Coronary artery (tissue), 2 donors: Measurements from ENCODE around the gene GRID2.
"Not testable (repeated sequence)": the region's sequence is repeated elsewhere in the genome, so short reads cannot be mapped to it uniquely, and the experiment has no call there.

Experiments used
- DNase-seq: peaks from one replicate; pipeline ENCODE4 v3.0.0-alpha.2; 2017; ENCODE audit warnings: low spot score
- H3K27ac ChIP-seq, 2 donors: fragments of 200-600 bp; sonication (generic); one replicate each; pipeline ENCODE4 v1.5.1; 2016 to 2019
- H3K4me3 ChIP-seq: fragments of 200-600 bp; sonication (generic); 2 replicates; pipeline ENCODE4 v1.5.1; 2016; ENCODE audit warnings: mild to moderate bottlenecking, moderate library complexity
- TF ChIP-seq, protein P1 (sequence below): fragments of 200-600 bp; sonication (generic); IDR thresholded peaks from one replicate; pipeline ENCODE4 v1.5.1; 2019; ENCODE audit warnings: antibody characterized with exemption

The GRID2 gene

DNA sequence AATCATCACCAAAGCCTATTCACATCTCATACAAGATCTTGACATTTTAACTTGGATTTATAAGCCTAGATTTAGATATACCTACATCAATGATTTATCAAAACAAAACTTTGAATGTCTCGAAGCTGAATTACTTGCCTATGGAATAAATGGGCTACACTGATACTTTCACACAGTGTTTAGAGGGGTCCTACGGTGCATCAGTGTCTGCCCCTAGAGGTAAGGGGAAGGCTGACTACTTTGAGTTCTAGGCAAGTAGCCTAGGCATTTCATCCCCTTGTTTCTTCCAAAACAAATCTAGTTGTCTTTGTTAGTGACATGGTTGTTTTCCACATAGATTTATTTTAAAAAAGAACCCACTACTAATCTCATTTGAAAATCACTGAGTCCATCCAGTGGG is 1366.7 kb downstream of the GRID2 start:
- H3K27ac ChIP-seq: no peak overlapping the region
- DNase-seq: no peak
- H3K4me3 ChIP-seq: no peak overlapping the region
- TF ChIP-seq, protein P1, sequence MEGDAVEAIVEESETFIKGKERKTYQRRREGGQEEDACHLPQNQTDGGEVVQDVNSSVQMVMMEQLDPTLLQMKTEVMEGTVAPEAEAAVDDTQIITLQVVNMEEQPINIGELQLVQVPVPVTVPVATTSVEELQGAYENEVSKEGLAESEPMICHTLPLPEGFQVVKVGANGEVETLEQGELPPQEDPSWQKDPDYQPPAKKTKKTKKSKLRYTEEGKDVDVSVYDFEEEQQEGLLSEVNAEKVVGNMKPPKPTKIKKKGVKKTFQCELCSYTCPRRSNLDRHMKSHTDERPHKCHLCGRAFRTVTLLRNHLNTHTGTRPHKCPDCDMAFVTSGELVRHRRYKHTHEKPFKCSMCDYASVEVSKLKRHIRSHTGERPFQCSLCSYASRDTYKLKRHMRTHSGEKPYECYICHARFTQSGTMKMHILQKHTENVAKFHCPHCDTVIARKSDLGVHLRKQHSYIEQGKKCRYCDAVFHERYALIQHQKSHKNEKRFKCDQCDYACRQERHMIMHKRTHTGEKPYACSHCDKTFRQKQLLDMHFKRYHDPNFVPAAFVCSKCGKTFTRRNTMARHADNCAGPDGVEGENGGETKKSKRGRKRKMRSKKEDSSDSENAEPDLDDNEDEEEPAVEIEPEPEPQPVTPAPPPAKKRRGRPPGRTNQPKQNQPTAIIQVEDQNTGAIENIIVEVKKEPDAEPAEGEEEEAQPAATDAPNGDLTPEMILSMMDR: no peak

DNA sequence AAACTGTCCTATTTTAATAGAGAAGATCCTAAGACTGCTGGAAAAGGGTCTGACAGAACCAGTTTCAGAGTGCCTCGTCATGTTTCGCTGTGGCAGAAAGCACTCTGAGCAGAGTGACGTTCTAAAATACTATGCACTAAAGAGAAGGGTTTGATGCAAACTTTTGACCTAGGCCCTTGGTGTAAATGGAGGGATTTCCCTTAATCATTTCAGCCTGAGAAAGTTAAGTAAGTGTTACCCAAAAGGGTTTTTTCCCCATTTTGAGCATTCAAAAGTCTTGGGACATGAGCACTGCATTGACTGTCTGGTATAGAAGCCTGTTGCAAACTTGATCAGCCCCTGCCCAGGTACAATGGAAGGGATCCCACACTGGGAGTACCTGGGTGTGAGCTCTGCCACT is 1367.3 kb downstream of the GRID2 start:
- no peak overlapping the region for H3K27ac ChIP-seq
- TF ChIP-seq, protein P1: no peak
- no peak for DNase-seq
- no peak overlapping the region for H3K4me3 ChIP-seq

DNA sequence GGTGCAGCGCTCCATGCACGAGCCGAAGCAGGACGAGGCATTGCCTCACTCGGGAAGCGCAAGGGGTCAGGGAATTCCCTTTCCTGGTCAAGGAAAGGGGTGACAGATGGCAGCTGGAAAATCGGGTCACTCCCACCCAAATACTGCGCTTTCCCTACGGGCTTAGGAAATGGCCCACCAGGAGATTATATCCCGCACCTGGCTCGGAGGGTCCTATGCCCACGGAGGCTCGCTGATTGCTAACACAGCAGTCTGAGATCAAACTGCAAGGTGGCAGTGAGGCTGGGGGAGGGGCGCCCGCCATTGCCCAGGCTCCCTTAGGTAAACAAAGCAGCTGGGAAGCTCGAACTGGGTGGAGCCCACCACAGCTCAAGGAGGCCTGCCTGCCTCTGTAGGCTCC is 1373.2 kb downstream of the GRID2 start:
- not testable (repeated sequence) for H3K27ac ChIP-seq, H3K4me3 ChIP-seq, DNase-seq

DNA sequence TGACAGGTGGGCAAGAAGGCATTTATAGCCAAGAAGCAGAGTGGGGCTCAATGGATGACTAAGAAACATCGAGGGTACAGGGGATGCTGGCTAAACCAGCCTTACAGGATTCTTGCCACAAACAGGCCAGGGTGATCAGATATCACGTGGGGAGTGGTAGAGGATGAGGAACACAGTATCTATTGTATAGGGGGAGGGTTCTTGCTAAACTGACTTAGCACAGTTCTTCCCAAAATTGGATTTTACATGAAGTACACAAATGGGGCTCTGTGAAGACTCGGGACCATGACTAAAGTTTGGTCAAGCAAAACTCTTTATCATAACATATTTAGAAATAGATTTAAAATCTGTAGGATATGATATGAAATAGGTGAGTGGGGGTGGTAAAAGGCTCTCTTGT is 1380.8 kb downstream of the GRID2 start:
- Histone ChIP-seq H3K27ac (no peak overlapping the region), H3K4me3 (no peak overlapping the region)
- TF ChIP-seq, protein P1: no peak
- no peak for DNase-seq

DNA sequence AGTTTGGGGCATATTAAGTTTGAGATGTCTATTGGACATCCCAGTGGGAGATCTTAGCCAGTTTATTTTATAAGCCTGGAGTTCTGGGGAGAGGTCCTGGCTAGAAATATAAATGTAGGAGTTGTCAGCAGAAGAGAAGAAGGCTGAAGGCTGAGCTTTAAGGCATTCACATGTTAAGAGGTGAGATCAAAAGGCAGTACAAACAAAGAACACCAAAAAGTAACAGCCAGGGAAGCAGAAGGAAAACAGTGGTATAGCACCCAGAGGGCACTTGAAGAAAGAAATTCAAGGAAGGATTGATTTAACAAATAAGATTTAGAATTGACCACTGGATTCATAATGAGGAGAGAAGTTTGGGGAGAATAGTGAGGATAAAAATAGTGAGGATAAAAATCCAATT is 1383.5 kb downstream of the GRID2 start:
- H3K4me3 ChIP-seq: no peak overlapping the region
- DNase-seq: no peak
- no peak overlapping the region for H3K27ac ChIP-seq
- TF ChIP-seq, protein P1: no peak

DNA sequence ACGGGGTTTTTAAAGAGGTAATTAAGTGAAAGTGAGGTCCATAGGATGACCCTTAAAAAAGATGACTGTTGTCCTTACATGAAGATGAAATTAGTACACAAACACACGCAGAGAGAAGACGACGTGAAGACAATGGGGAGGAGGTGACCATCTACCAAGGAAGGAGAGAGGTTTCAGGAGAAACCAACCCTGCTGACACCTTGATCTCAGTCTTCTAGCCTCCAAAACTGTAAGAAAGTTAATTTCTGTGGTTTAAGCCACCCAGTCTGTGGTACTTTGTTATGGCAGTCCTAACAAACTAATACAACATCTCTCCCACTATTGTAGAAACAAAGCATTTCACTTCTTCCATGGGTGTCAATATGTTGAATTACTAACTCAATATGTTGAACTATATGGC is 1385.2 kb downstream of the GRID2 start:
- Histone ChIP-seq H3K27ac (no peak overlapping the region), H3K4me3 (no peak overlapping the region)
- TF ChIP-seq, protein P1: no peak
- DNase-seq: no peak

DNA sequence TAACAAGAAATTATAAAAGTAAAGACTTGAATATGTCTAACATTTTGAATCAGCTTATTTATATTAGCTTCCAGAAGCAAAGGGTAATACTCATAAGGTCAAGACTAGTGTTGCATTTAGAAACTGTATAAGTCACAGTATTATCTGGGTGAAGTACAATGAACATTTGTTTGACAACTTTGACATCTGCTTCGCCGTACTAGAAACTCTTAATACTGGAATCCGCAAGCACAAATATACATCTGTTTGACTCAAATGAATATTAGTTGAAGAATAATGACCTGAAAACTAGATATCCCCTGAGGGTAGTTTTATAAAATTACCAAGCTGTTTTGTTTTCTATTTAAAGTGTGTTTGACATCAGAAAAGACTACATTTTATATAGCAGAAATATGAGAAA is 1389.4 kb downstream of the GRID2 start:
- Histone ChIP-seq H3K27ac (no peak overlapping the region), H3K4me3 (no peak overlapping the region)
- TF ChIP-seq, protein P1: no peak
- DNase-seq: no peak

DNA sequence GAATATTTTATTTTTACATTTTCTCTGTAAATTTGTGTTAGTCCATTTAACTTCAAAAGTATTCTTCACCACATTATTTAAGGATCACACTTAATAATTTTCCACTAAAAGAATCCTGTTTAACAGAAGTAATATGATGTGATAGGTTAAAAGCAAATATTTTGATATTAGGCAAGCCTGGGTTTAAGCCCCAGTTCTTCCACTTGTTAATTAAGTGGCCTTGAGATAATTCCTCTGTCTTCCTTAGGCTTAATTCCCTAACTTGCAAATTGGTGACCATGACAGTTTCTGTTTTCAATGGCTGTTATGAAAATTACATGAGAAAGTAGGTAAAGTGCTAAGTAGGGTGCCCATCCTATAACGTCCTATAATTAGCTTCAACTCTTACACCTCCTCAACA is 1394.9 kb downstream of the GRID2 start:
- TF ChIP-seq, protein P1: no peak
- no peak overlapping the region for H3K27ac ChIP-seq
- DNase-seq: no peak

More for the DNA sequence above, 1394.9 kb downstream of the GRID2 start:
- no peak overlapping the region for H3K4me3 ChIP-seq
